Stimulated activated CD8-positive, alpha-beta memory T cell treated with anti-CD3 and anti-CD28 coated beads, Interleukin-15, amount 100 ng/mL, for 48 hours (primary cell): ENCODE measurements around the gene B4GALT2.

Source experiments
- DNase-seq, 2 donors: peaks; one replicate each; pipeline ENCODE4 v3.0.0-alpha.2; 2020; ENCODE audit warnings: low read depth in 2 of 2

Gene B4GALT2, protein sequence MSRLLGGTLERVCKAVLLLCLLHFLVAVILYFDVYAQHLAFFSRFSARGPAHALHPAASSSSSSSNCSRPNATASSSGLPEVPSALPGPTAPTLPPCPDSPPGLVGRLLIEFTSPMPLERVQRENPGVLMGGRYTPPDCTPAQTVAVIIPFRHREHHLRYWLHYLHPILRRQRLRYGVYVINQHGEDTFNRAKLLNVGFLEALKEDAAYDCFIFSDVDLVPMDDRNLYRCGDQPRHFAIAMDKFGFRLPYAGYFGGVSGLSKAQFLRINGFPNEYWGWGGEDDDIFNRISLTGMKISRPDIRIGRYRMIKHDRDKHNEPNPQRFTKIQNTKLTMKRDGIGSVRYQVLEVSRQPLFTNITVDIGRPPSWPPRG

DNA sequence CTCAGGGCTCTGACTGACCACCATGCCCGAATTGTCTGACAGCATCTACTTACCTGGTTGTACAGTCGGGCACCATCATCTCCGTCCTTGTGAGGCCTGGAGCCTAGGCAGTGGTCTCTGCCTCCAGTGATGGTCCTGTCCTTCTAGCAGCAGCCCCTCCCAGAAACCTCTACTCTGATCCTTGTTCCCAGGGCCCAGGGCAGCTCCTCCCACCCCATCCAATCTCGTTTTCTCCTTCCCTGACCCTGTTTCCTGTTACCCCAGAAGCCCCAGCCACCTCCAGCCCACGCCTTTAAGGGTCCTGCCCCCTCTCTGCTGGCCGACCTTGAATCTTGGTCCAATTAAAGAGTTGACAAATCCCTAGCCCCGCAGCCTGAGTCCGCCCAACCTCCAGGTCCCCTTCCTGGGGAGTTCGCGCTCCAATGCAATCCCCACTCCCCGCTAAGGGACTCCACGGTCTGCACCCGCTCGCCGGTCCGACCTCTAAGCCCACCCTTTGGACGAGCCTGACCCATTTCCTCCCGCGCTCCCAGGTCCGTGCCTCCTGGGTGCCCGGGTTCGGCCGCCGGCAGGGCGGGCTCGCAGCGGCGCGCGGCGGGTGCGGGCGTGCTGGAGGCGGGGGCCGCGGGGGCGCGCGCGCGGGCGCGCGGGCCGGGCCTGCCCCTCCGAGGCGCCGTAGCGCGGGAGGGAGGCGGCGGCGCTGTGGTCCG, at the start of gene B4GALT2:
B4GALT2 (plus strand) TSS at position 660 of the 710 bp plus-strand sequence. CDS start 1,951 bp downstream, outside the sequence.
- no peak for DNase-seq

DNA sequence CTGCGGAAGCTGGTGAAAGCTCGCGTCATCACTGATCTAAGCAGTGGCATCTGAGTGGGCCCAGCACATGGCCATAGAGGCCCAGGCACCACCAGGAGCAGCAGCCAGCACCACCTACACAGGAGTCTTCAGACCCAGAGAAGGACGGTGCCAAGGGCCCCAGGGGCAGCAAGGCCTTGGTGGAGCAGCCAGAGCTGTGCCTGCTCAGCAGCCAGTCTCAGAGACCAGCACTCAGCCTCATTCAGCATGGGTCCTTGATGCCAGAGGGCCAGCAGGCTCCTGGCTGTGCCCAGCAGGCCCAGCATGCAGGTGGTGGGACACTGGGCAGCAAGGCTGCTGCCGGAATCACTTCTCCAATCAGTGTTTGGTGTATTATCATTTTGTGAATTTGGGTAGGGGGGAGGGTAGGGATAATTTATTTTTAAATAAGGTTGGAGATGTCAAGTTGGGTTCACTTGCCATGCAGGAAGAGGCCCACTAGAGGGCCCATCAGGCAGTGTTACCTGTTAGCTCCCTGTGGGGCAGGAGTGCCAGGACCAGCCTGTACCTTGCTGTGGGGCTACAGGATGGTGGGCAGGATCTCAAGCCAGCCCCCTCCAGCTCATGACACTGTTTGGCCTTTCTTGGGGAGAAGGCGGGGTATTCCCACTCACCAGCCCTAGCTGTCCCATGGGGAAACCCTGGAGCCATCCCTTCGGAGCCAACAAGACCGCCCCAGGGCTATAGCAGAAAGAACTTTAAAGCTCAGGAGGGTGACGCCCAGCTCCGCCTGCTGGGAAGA, 48.7 kb upstream of the B4GALT2 start:
- DNase-seq: no peak

DNA sequence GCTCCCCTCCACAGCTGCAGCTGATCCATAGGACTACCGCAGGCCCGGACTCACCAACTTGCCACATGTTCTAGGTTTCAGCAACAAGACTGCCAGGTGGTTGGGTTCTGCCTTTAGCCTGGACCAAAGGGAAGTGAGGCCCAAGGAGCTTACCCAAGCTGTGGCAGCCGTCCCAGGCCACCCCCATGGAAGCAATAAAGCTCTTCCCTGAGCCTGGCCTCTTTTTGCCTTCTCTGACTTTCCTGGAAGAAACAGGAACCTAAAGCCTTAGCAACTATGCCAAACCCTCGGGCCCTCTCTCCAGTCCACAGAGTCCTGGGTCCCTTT, 48.1 kb upstream of the B4GALT2 start:
- no peak for DNase-seq

DNA sequence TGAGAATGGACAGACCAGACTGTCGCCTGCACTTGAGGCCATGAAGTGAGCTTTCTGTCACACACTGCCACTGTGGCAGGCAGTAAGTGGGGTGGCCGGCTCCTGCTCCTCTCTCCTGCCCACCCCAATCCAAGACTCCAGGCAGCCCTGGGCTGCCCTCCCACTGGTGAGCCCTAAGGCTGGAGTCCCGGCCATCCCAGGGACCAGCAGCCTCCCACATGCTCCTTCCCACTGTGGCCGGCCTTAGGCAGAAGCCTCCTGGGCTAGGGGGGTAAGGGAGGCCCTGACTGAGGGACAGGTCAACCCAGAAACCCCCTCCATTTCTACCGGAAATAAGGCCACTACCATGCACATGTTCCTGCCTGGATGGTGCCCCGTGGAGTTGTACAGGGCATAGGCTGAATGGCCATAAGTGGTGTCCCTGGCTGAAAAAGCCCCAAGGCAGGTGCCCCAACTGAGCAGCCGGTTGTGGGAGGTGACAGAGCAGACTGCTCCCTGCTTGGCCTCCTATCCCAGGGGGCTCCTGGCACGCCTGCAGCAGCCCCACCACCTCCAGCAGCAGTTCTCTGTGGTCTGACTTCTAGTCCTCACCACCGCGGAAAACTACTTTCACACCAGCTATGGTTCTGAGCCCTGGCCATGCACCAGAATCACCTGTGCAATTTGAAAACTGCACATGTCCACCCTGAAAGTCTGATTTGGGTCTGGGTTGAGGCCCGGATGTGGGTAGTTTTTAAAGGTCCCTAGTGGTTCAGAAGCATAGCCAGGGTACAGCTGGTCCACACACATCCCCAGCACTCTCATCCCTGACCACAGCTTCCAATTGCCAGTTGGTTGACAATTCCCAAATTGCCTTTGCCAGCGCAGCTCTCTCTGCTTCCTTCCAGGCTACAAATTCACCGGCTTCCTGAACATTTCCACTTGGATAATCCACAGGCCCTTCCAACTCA, 47.0 kb upstream of the B4GALT2 start:
- DNase-seq: no peak

- DNase-seq: no peak
These were observed 46.1 kb upstream of the B4GALT2 start for GRCh38 chr1:43932786-43933385.

- no peak for DNase-seq
These were observed 45.5 kb upstream of the B4GALT2 start, which contains the start of gene ARTN for GRCh38 chr1:43933386-43934100. Gene ARTN (plus strand): TSS chr1:43933801. CDS start chr1:43935657, 1,856 bp downstream.

GRCh38 chr1:43934101-43934985, 44.7 kb upstream of the B4GALT2 start:
- peak in 1 of 2 donors; percentile 38 for DNase-seq

DNA sequence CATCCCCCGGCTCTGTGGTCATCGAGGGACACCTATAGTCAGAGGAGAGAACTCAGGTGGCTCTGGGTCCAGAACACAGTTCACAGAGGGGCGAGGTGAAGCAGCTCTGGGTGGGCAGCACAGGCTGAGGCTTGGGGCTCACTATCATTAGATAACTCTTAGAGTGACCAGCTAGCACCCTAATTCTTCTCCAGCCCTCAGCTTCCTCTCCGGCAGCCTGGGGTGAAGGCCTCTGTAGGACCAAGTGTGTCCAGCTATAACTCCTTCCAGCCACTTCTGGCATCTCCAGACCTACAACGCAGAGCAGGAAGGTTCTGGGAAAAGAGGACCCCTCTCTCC, 44.1 kb upstream of the B4GALT2 start:
- no peak for DNase-seq

DNA sequence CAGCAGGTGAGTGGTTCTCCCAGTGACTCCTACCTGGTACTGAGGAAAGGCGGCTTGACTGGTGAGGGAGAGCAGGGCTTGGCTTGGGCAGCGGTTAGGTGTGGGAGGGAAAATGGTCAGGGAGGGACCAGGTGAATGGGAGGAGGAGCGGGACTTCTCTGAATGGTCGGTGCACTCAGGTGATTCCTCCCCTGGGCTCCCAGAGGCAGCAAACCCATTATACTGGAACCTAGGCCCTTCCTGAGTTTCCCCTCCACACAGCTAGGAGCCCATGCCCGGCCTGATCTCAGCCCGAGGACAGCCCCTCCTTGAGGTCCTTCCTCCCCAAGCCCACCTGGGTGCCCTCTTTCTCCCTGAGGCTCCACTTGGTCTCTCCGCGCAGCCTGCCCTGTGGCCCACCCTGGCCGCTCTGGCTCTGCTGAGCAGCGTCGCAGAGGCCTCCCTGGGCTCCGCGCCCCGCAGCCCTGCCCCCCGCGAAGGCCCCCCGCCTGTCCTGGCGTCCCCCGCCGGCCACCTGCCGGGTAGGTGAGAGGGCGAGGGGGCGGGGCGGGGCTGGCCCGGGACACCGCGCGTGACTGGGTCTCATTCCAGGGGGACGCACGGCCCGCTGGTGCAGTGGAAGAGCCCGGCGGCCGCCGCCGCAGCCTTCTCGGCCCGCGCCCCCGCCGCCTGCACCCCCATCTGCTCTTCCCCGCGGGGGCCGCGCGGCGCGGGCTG, 43.1 kb upstream of the B4GALT2 start:
- no peak for DNase-seq

DNA sequence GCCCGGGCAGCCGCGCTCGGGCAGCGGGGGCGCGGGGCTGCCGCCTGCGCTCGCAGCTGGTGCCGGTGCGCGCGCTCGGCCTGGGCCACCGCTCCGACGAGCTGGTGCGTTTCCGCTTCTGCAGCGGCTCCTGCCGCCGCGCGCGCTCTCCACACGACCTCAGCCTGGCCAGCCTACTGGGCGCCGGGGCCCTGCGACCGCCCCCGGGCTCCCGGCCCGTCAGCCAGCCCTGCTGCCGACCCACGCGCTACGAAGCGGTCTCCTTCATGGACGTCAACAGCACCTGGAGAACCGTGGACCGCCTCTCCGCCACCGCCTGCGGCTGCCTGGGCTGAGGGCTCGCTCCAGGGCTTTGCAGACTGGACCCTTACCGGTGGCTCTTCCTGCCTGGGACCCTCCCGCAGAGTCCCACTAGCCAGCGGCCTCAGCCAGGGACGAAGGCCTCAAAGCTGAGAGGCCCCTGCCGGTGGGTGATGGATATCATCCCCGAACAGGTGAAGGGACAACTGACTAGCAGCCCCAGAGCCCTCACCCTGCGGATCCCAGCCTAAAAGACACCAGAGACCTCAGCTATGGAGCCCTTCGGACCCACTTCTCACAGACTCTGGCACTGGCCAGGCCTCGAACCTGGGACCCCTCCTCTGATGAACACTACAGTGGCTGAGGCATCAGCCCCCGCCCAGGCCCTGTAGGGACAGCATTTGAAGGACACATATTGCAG, 42.4 kb upstream of the B4GALT2 start:
- DNase-seq: no peak

DNA sequence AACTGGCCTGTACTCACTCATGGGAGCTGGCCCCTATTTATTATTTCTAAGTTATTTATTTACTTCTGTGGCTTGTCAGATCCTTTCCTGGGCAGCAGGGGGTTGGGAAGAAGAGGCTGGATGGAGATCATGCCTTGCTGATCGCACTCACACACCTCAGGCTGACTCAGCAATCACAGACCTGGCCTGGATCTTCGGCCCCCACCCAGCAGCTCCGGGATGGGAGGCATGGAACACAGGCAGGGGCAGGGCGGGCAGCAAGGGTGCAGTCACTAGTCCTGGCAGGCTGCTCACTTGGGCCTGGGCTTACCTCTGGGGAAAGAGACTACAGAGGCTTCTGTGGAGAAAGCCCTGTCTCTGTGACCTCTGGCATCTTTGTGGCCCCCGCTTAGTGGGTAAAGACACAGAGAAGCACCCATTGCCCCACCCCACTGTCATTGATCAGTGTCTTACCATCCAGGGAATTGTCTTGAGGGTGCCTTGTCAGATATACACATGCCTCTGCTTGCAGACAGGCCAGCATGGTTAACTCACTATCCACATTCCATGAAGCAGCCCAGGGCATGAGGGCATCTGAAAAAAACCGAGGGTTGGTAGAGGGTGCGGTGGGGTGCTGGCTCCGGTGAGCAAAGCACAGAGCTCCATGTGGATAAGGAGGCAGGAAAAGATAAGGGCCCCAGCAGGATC, 41.7 kb upstream of the B4GALT2 start:
- DNase-seq: no peak

DNA sequence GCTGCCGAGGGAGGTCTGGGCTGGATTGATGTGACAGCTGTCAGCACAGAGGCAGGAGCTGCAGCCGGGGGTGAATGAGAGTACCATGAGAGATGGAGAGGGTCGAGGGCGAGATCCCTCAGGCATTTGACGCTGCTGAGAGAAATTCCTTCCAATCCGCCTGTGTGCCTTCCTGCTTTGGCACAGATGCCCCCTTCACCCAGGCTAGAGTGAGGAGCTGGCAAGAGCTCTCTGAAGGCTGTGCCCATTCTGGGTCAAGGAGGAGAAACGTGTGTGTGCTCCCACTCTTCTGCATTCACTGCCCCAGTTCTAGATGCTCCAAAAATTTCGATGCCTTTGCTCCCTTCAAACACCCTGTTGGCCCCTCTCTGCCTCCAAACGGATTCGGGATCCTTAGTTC, 40.6 kb upstream of the B4GALT2 start:
- DNase-seq: no peak

DNA sequence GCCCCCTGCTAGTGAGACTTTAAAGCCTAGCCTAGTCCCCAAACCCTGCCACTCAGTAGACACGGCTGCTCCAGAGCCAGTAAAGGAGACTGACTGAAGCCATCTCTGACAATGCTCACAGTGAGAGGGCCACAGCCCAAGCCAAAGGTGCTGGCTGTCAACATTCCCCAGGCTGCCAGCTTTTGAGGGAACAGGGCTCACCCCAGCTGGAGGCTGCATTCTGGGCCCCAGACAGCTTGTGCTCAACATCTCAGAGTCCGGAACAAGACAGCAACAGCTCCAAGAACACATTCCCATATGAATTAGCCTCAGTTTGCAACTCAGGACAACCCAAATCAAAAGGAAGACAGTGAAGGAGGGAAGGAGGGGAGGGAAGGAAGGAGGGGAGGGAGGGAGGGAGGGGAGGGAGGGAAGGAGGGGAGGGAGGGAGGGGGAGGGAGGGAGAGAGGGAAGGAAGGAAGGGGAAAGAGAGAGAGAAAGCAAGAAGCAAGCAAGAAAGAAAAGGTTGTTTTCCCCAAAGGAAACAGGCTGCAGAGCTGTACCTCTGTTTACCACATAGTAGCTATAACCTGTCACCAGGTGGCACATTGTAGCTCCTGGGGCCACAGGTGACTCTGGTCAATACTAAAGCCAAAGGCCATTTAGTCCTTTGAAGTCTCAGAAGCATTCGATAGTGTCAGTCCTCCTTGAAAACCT, 40.0 kb upstream of the B4GALT2 start:
- DNase-seq: no peak

- DNase-seq: no peak
These were observed 36.6 kb upstream of the B4GALT2 start for GRCh38 chr1:43942411-43942810.

GRCh38 chr1:43944860-43945259, 34.1 kb upstream of the B4GALT2 start:
- DNase-seq: no peak

DNA sequence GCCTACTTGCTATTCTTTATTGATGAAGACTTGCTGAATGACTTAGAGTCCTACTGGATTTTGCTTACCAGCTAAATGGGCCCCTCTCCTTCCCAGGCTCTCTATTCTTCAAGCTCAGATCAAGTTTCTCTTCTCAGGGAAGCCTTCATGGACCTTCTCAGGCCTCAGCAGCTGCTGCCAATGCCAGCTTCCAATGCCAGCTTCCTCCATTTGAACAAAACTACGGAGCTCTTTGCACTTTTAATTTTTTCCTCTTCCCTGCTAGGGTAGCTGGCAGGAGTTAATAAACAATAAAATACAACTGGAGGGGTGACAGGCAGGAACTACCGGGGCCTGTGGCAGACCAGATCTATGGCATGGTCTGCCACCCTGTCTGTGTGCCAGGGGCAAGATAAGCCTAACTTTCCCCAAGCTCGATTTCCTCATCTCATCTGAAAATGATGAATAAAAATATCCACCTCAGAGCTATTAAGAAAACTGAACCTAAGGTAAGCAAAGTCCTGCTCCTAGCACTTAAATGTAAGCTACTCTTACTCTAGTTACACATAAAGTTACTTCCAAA, 33.3 kb upstream of the B4GALT2 start:
- no peak for DNase-seq
